H9 (cell line): ENCODE measurements around the gene TCF21. TPM values are rescaled to one million over a fixed set of nuclear protein-coding genes. Genes with fewer than 3 reads are reported as not detected.

Source experiments
- DNase-seq: peaks from one replicate; pipeline ENCODE4 v3.0.0-alpha.2; 2017
- H2AFZ ChIP-seq: one replicate; pipeline ENCODE4 v1.6.1; 2013; ENCODE audit warnings: mild to moderate bottlenecking, low read length, control low read depth, moderate library complexity
- H2AK5ac ChIP-seq: 2 replicates; pipeline ENCODE4 v1.6.1; 2013; ENCODE audit warnings: low read length, control low read depth, mixed read lengths; ENCODE audit not compliant: insufficient read length
- H2BK120ac ChIP-seq: one replicate; pipeline ENCODE4 v1.6.1; 2013; ENCODE audit warnings: low read depth, mild to moderate bottlenecking, low read length, control low read depth, inconsistent platforms; ENCODE audit not compliant: poor library complexity, severe bottlenecking
- H2BK12ac ChIP-seq: 2 replicates; pipeline ENCODE4 v1.6.1; 2013; ENCODE audit warnings: low read length, control low read depth, mixed read lengths, low read depth; ENCODE audit not compliant: insufficient read length
- H2BK15ac ChIP-seq: 2 replicates; pipeline ENCODE4 v1.6.1; 2013; ENCODE audit warnings: low read depth, low read length, control low read depth
- H2BK20ac ChIP-seq: one replicate; pipeline ENCODE4 v1.6.1; 2013; ENCODE audit warnings: low read depth, mild to moderate bottlenecking, low read length, control low read depth, inconsistent platforms; ENCODE audit not compliant: poor library complexity, severe bottlenecking
- H2BK5ac ChIP-seq: 2 replicates; pipeline ENCODE4 v1.6.1; 2013; ENCODE audit warnings: low read length, control low read depth, mixed read lengths; ENCODE audit not compliant: insufficient read length
- H3K14ac ChIP-seq: 2 replicates; pipeline ENCODE4 v1.6.1; 2013; ENCODE audit warnings: low read length, control low read depth; ENCODE audit not compliant: insufficient read depth
- H3K18ac ChIP-seq: 2 replicates; pipeline ENCODE4 v1.6.1; 2013; ENCODE audit warnings: low read depth, mild to moderate bottlenecking, mixed read lengths, low read length, control low read depth; ENCODE audit not compliant: insufficient read length
- H3K23ac ChIP-seq: 2 replicates; pipeline ENCODE4 v1.6.1; 2013; ENCODE audit warnings: low read length, control low read depth, mixed read lengths, low read depth; ENCODE audit not compliant: insufficient read length
- H3K23me2 ChIP-seq: 2 replicates; pipeline ENCODE4 v1.6.1; 2013; ENCODE audit warnings: low read depth, mild to moderate bottlenecking, mixed read lengths, low read length, control low read depth; ENCODE audit not compliant: insufficient read length, poor library complexity, severe bottlenecking
- H3K27ac ChIP-seq: 2 replicates; pipeline ENCODE4 v1.5.1; 2013; ENCODE audit warnings: low read length, control low read depth, mixed read lengths, low read depth; ENCODE audit not compliant: insufficient read length
- H3K27me3 ChIP-seq: 2 replicates; pipeline ENCODE4 v1.6.1; 2013; ENCODE audit warnings: low read length, control low read depth, inconsistent platforms; ENCODE audit not compliant: insufficient read depth
- H3K4ac ChIP-seq: 2 replicates; pipeline ENCODE4 v1.6.1; 2013; ENCODE audit warnings: low read depth, mild to moderate bottlenecking, control low read depth, inconsistent platforms, low read length, moderate library complexity
- H3K4me1 ChIP-seq: 2 replicates; pipeline ENCODE4 v1.6.1; 2013; ENCODE audit warnings: low read length, control low read depth, inconsistent platforms; ENCODE audit not compliant: insufficient read depth
- H3K4me2 ChIP-seq: 2 replicates; pipeline ENCODE4 v1.6.1; 2013; ENCODE audit warnings: low read length, control low read depth, mixed read lengths; ENCODE audit not compliant: insufficient read length, insufficient read depth
- H3K56ac ChIP-seq: 2 replicates; pipeline ENCODE4 v1.6.1; 2013; ENCODE audit warnings: low read depth, mild to moderate bottlenecking, mixed read lengths, low read length, control low read depth; ENCODE audit not compliant: insufficient read length
- H3K79me1 ChIP-seq: 2 replicates; pipeline ENCODE4 v1.6.1; 2013; ENCODE audit warnings: low read depth, mild to moderate bottlenecking, moderate library complexity, low read length, control low read depth, inconsistent platforms; ENCODE audit not compliant: insufficient read depth, poor library complexity, severe bottlenecking
- H3K79me2 ChIP-seq: 2 replicates; pipeline ENCODE4 v1.6.1; 2013; ENCODE audit warnings: low read length, control low read depth, inconsistent platforms; ENCODE audit not compliant: insufficient read depth
- H3K9ac ChIP-seq: 2 replicates; pipeline ENCODE4 v1.6.1; 2013; ENCODE audit warnings: low read length, control low read depth, mixed read lengths; ENCODE audit not compliant: insufficient read length; ENCODE audit errors: extremely low read depth
- H3K9me3 ChIP-seq: one replicate; pipeline ENCODE4 v1.6.1; 2013; ENCODE audit warnings: low read depth, low read length, inconsistent platforms; ENCODE audit not compliant: control insufficient read depth
- H3T11ph ChIP-seq: one replicate; pipeline ENCODE4 v1.6.1; 2013; ENCODE audit warnings: mild to moderate bottlenecking, low read length, control low read depth, inconsistent platforms
- H4K20me1 ChIP-seq: one replicate; pipeline ENCODE4 v1.6.1; 2013; ENCODE audit not compliant: control insufficient read depth, insufficient read length, insufficient read depth
- H4K5ac ChIP-seq: 2 replicates; pipeline ENCODE4 v1.6.1; 2013; ENCODE audit warnings: low read depth, mild to moderate bottlenecking, mixed read lengths, low read length, control low read depth; ENCODE audit not compliant: insufficient read length
- H4K8ac ChIP-seq: replicated peaks from 2 replicates; pipeline ENCODE4 v1.6.1; 2013; ENCODE audit warnings: low read length, control low read depth, mixed read lengths, low read depth; ENCODE audit not compliant: insufficient read length
- H4K91ac ChIP-seq: 2 replicates; pipeline ENCODE4 v1.6.1; 2013; ENCODE audit warnings: low read depth, mild to moderate bottlenecking, moderate library complexity, mixed read lengths, low read length, control low read depth; ENCODE audit not compliant: insufficient read length
- H3K27ac Mint-ChIP-seq, 3 experiments: 2 replicates in 2 of 3; 3 replicates in 1 of 3; pipeline ENCODE4 v1.8.0; 2020 to 2021; ENCODE audit warnings: mixed read lengths in 3 of 3, mild to moderate bottlenecking in 1 of 3, moderate library complexity in 1 of 3
- H3K27me3 Mint-ChIP-seq: 2 replicates; pipeline ENCODE4 v1.8.0; 2021; ENCODE audit warnings: low read depth, mild to moderate bottlenecking, moderate library complexity, mixed read lengths
- H3K36me3 Mint-ChIP-seq, 3 experiments: 2 replicates in 2 of 3; 3 replicates in 1 of 3; pipeline ENCODE4 v1.8.0; 2020 to 2021; ENCODE audit warnings: low read depth in 3 of 3, mixed read lengths in 3 of 3; ENCODE audit not compliant: insufficient read depth in 1 of 3
- H3K4me1 Mint-ChIP-seq, 2 experiments: 2 replicates each; pipeline ENCODE4 v1.8.0; 2020; ENCODE audit warnings: mixed read lengths in 2 of 2
- H3K4me3 Mint-ChIP-seq, 2 experiments: 2 replicates in 1 of 2; 3 replicates in 1 of 2; pipeline ENCODE4 v1.8.0; 2020 to 2021; ENCODE audit warnings: mild to moderate bottlenecking in 2 of 2, mixed read lengths in 2 of 2, moderate library complexity in 1 of 2
- H3K9me3 Mint-ChIP-seq, 2 experiments: 2 replicates in 1 of 2; 3 replicates in 1 of 2; pipeline ENCODE4 v1.8.0; 2020; ENCODE audit warnings: mild to moderate bottlenecking in 2 of 2, mixed read lengths in 2 of 2, moderate library complexity in 1 of 2
- CTCF ChIP-seq: fragments of 200-600 bp; sonication (generic); conservative IDR thresholded peaks from 3 replicates; pipeline ENCODE4 v1.8.0; 2021; ENCODE audit warnings: antibody characterized with exemption, mild to moderate bottlenecking
- WGBS: extraction: QIAGEN DNeasy Blood & Tissue Kit; methylation state at CpG from one replicate; pipeline ENCODE4 v1.1.7; 2013; ENCODE audit warnings: missing lambda C conversion rate, low lambda C conversion rate, mixed read lengths; ENCODE audit not compliant: insufficient read length; ENCODE audit errors: extremely low coverage; 5-methylcytosine and 5-hydroxymethylcytosine counted together
- total RNA-seq: library from RNA; stranded (reverse); gene quantifications from 2 replicates; pipeline ENCODE4 v1.2.1, GENCODE V29; 2021

The TCF21 gene
- total RNA-seq, 1 experiment from 2014 or later, result not detected

GRCh38 chr6:133886104-133886775, 2.7 kb upstream of the TCF21 start:
- H3K23ac ChIP-seq, result no peak overlapping the region
- Mint-ChIP-seq H3K4me1 (peaks cover 25 to 28% of the 10 kb centered on the region in 2 experiments), H3K9me3 (no peaks in the 10 kb centered on the region; a peak in 1 of 5 replicates), H3K4me3 (no peak overlapping the region), H3K27me3 (peaks cover 81% of the 10 kb centered on the region), H3K27ac (no peak overlapping the region), H3K36me3 (no peaks in the 10 kb centered on the region; a peak in 1 of 7 replicates)
- H3K18ac ChIP-seq, result no peak overlapping the region
- H3K9ac ChIP-seq, result no peak overlapping the region
- no peaks in the 10 kb centered on the region for H4K20me1 ChIP-seq
- H2BK12ac ChIP-seq, result no peak overlapping the region
- no peaks in the 10 kb centered on the region for H3K79me1 ChIP-seq
- H3K9me3 ChIP-seq, result no peaks in the 10 kb centered on the region
- H3K23me2 ChIP-seq, result peaks cover 14% of the 10 kb centered on the region
- no peak overlapping the region for H3K4ac ChIP-seq
- no peaks in the 10 kb centered on the region for H3K79me2 ChIP-seq
- H4K5ac ChIP-seq, result no peak overlapping the region
- no peak overlapping the region for H2BK120ac ChIP-seq
- H3K27me3 ChIP-seq, result peaks cover 25% of the 10 kb centered on the region; the same call in 1 of the 2 replicates
- WGBS, result no CpG with 5 or more reads among the region's 2 CpGs
- no peak overlapping the region for H3K4me2 ChIP-seq
- H3T11ph ChIP-seq, result no peak overlapping the region
- H3K14ac ChIP-seq, result no peak overlapping the region
- no peak overlapping the region for H4K8ac ChIP-seq
- TF ChIP-seq CTCF, result no peak
- H2AFZ ChIP-seq, result no peak overlapping the region
- H2BK5ac ChIP-seq, result no peak overlapping the region
- no peak overlapping the region for H2BK15ac ChIP-seq
- H3K27ac ChIP-seq, result no peak overlapping the region
- no peak overlapping the region for H2BK20ac ChIP-seq
- no peak overlapping the region for H3K56ac ChIP-seq
- H2AK5ac ChIP-seq, result no peak overlapping the region
- DNase-seq, result no peak
- no peak overlapping the region for H4K91ac ChIP-seq
- no peaks in the 10 kb centered on the region for H3K4me1 ChIP-seq
